GM23248 (cell line): Measurements from ENCODE around the gene PTGER2.

ENCODE experiments used
- EZH2 ChIP-seq: fragments of 200-600 bp; sonication (generic); IDR thresholded peaks from 2 replicates; pipeline ENCODE4 v1.6.1; 2018; ENCODE audit warnings: antibody characterized with exemption, mild to moderate bottlenecking; ENCODE audit not compliant: insufficient read depth, poor library complexity, severe bottlenecking
- EZH2phosphoT487 ChIP-seq: fragments of 200-600 bp; sonication (generic); IDR thresholded peaks from 2 replicates; pipeline ENCODE4 v1.6.1; 2018; ENCODE audit warnings: antibody characterized with exemption, moderate library complexity, mild to moderate bottlenecking, low read depth; ENCODE audit not compliant: insufficient read depth

- no peak for TF ChIP-seq EZH2phosphoT487
- TF ChIP-seq EZH2 = no peak
Measured at GRCh38 chr14:52333823-52334657, 19.9 kb downstream of the PTGER2 start.
